Kidney (tissue), 14 donors: ENCODE data around the gene DIPK1B. TPM values are rescaled to one million over a fixed set of nuclear protein-coding genes. Genes with fewer than 3 reads are reported as not detected.
A peak's percentile ranks its signal among the peaks of the same experiment; 100 is the strongest.

Experiments used
- DNase-seq, 5 donors: peaks; one replicate each; pipeline ENCODE4 v3.0.0-alpha.2; 2013 to 2020
- FAIRE-seq: peaks from 2 replicates; lab custom pipeline; 2012; peaks lifted over from hg19 to GRCh38; lab: Jason Lieb, UNC
- H3K27ac ChIP-seq, 2 donors: one replicate each; pipeline ENCODE4 v1.7.0; 2013; ENCODE audit warnings: low read depth in 2 of 2, low read length in 2 of 2, inconsistent platforms in 1 of 2
- H3K27me3 ChIP-seq: one replicate; pipeline ENCODE4 v1.7.1; 2013; ENCODE audit warnings: low read length, inconsistent platforms; ENCODE audit not compliant: control insufficient read depth, insufficient read depth
- H3K36me3 ChIP-seq, 3 donors: one replicate each; pipeline versions ENCODE4 v1.7.0 to v1.7.1; 2013; ENCODE audit warnings: low read length in 3 of 3, control low read depth in 1 of 3, inconsistent platforms in 1 of 3; ENCODE audit not compliant: insufficient read depth in 3 of 3, control insufficient read depth in 2 of 3
- H3K4me1 ChIP-seq, 3 donors: one replicate each; pipeline versions ENCODE4 v1.7.0 to v1.7.1; 2013; ENCODE audit warnings: low read length in 3 of 3, inconsistent platforms in 1 of 3, low read depth in 1 of 3; ENCODE audit not compliant: control insufficient read depth in 2 of 3, insufficient read depth in 2 of 3
- H3K4me3 ChIP-seq, 3 donors: one replicate each; pipeline versions ENCODE4 v1.7.0 to v1.8.1; 2013; ENCODE audit warnings: low read length in 3 of 3, control low read depth in 1 of 3, inconsistent platforms in 1 of 3
- H3K9ac ChIP-seq, 3 donors: one replicate each; pipeline versions ENCODE4 v1.7.0 to v1.7.1; 2013; ENCODE audit warnings: low read length in 3 of 3, control low read depth in 1 of 3, inconsistent platforms in 1 of 3
- H3K9me3 ChIP-seq, 3 donors: one replicate each; pipeline versions ENCODE4 v1.7.0 to v1.7.1; 2013; ENCODE audit warnings: low read length in 3 of 3, control low read depth in 1 of 3, inconsistent platforms in 1 of 3; ENCODE audit not compliant: control insufficient read depth in 2 of 3, insufficient read depth in 1 of 3
- CTCF ChIP-seq: IDR thresholded peaks from 3 replicates; pipeline ENCODE4 v1.5.1; 2012; ENCODE audit warnings: mild to moderate bottlenecking, moderate library complexity, borderline replicate concordance; ENCODE audit not compliant: insufficient read depth; ENCODE audit errors: extremely low read depth
- intact Hi-C: fragments of 100-400 bp; cut with DNase I; formaldehyde crosslinking; loops from one replicate; pipeline ENCODE4 v1.11.1; 2022
- polyA plus RNA-seq: library from polyadenylated mRNA; stranded (reverse); fragments of 350-450 nt; fragmentation: Illumina TruSeq; extraction: RNeasy Lipid Tissue Mini Kit (QIAGEN cat#74804); gene quantifications from one replicate; pipeline ENCODE4 v1.2.3, GENCODE V29; 2014; ENCODE audit warnings: low read depth, low replicate concordance; ENCODE audit not compliant: insufficient read depth
- total RNA-seq: library from RNA; stranded (reverse); fragmentation: NEBNext Ultra II Directional; extraction: Animal tissue kit (Norgen Biotek cat#: 25700); gene quantifications from one replicate; pipeline ENCODE4 v1.2.1, GENCODE V29; 2021
- donor health status: control.
- donor health status: control.
- donor health status: control.
- donor health status: control.
- donor health status: control.
- donor health status: DM: yes; HTN: yes; CAD: no.
- donor health status: Normal renal cell carcinoma (clear cell type).

The DIPK1B gene
- total and polyA plus RNA-seq, 2 donors from 2014 or later: 7.5 to 22.6 TPM

GRCh38 chr9:136695955-136696354, 16.4 kb upstream of the DIPK1B start:
- peak overlapping the region in 1 of 3 donors; percentile 55 for H3K9ac ChIP-seq
- H3K9me3 ChIP-seq: no peaks in the 10 kb centered on the region
- H3K4me1 ChIP-seq: peaks cover 0 to 41% (median 30%) of the 10 kb centered on the region in 3 donors
- intact Hi-C loops: no loop called here
- no peak overlapping the region for H3K4me3 ChIP-seq
- no peaks in the 10 kb centered on the region for H3K36me3 ChIP-seq
- no peak for TF ChIP-seq CTCF
- H3K27ac ChIP-seq: peak overlapping the region; percentile 85 to 94
- FAIRE-seq (no peak), DNase-seq (peak in 2 of 5 donors; percentile 73 to 85)
- H3K27me3 ChIP-seq: no peaks in the 10 kb centered on the region

- Histone ChIP-seq H3K36me3 (no peaks in the 10 kb centered on the region), H3K9me3 (no peaks in the 10 kb centered on the region), H3K27ac (peak overlapping the region; percentile 85 to 94), H3K4me1 (peaks cover 0 to 35% (median 30%) of the 10 kb centered on the region in 3 donors), H3K9ac (no peak overlapping the region), H3K4me3 (no peak overlapping the region), H3K27me3 (no peaks in the 10 kb centered on the region)
- intact Hi-C loops: no loop called here
- FAIRE-seq (no peak), DNase-seq (peak in 2 of 5 donors; percentile 73 to 77)
- no peak for TF ChIP-seq CTCF
Measured at GRCh38 chr9:136696502-136696901, 15.9 kb upstream of the DIPK1B start.

GRCh38 chr9:136697146-136697820, 15.1 kb upstream of the DIPK1B start:
- Histone ChIP-seq H3K4me3 (peak overlapping the region in 1 of 3 donors; percentile 47), H3K4me1 (peaks cover 0 to 35% (median 30%) of the 10 kb centered on the region in 3 donors), H3K9ac (peak overlapping the region in 1 of 3 donors; percentile 40), H3K27me3 (peaks cover 2% of the 10 kb centered on the region), H3K36me3 (no peaks in the 10 kb centered on the region), H3K27ac (peak overlapping the region; percentile 68 to 82), H3K9me3 (no peaks in the 10 kb centered on the region)
- peak in 4 of 5 donors; percentile 53 to 78 (median 68) for DNase-seq
- no peak for FAIRE-seq
- intact Hi-C loops: no loop called here
- no peak for TF ChIP-seq CTCF
